ENCODE measurements around the gene LSM2. TPM values are rescaled to one million over a fixed set of nuclear protein-coding genes. Genes with fewer than 3 reads are reported as not detected.

The LSM2 gene
- total RNA-seq, 2 experiments from 2014 or later: 78.4 to 82.6 TPM

DNA sequence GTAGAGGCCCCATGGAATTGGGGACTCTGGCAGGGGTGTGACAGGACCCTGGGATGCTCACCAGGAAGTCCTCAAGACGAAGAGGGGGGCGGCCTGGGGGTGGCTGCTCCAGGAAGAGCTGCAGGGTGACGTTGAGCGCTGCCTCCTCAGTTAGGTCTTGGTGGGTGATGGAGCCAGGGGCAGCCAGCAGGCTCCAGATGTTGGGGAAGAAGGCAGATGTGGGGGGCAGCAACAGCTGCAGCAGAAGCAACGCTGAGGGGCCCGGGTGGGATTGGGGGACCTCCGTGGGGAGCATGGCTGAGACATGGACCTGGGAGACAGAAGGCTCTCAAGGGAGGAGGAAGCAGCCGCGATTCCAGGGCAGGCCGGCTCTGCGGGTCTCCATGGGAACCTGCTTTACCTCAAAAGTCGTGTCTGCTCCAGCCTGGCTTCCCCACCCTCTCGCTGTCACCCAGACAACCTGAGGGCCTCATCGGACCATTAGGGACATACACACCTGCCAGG is 30.2 kb downstream of the LSM2 start:
- intact Hi-C loops (cut with micrococcal nuclease; ENCODE audit: unreplicated experiment): no loop called here
- Histone ChIP-seq H3K79me2 (ENCODE audit: insufficient read depth, low read depth, low read length) (no peaks in the 10 kb centered on the region), H2AFZ (ENCODE audit: low read length) (no peak overlapping the region), H3K9me2 (ENCODE audit: insufficient read depth, low read length) (no peaks in the 10 kb centered on the region), H4K20me1 (ENCODE audit: insufficient read depth, low read length) (no peaks in the 10 kb centered on the region; the same call in 1 of the 2 replicates), H3K4me1 (ENCODE audit: insufficient read depth, low read length, poor library complexity, severe bottlenecking) (no peaks in the 10 kb centered on the region), H3K4me2 (ENCODE audit: low read length) (no peak overlapping the region), H3K9me3 (ENCODE audit: low read length) (no peaks in the 10 kb centered on the region), H3K36me3 (ENCODE audit: insufficient read depth, low read length) (peaks cover 40% of the 10 kb centered on the region), H3K27ac (ENCODE audit: low read depth, low read length, poor library complexity, severe bottlenecking) (no peak overlapping the region), H3K4me3 (ENCODE audit: low read depth, low read length, poor library complexity, severe bottlenecking) (no peak overlapping the region)
- DNase-seq (ENCODE audit: low spot score): no peak
- ChIA-PET POLR2A (no interaction called here), CTCF (ENCODE audit: unreplicated experiment) (no interaction called here)
- TF ChIP-seq, protein P1, sequence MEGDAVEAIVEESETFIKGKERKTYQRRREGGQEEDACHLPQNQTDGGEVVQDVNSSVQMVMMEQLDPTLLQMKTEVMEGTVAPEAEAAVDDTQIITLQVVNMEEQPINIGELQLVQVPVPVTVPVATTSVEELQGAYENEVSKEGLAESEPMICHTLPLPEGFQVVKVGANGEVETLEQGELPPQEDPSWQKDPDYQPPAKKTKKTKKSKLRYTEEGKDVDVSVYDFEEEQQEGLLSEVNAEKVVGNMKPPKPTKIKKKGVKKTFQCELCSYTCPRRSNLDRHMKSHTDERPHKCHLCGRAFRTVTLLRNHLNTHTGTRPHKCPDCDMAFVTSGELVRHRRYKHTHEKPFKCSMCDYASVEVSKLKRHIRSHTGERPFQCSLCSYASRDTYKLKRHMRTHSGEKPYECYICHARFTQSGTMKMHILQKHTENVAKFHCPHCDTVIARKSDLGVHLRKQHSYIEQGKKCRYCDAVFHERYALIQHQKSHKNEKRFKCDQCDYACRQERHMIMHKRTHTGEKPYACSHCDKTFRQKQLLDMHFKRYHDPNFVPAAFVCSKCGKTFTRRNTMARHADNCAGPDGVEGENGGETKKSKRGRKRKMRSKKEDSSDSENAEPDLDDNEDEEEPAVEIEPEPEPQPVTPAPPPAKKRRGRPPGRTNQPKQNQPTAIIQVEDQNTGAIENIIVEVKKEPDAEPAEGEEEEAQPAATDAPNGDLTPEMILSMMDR (conservative IDR thresholded peaks at IDR 0.05; ENCODE audit: low read length): no peak
- no peak for TF ChIP-seq EZH2phosphoT487 (IDR thresholded peaks at IDR 0.05; ENCODE audit: borderline replicate concordance, low read depth, low read length)
- BruUV-seq (replicated peaks): no TSS peak

DNA sequence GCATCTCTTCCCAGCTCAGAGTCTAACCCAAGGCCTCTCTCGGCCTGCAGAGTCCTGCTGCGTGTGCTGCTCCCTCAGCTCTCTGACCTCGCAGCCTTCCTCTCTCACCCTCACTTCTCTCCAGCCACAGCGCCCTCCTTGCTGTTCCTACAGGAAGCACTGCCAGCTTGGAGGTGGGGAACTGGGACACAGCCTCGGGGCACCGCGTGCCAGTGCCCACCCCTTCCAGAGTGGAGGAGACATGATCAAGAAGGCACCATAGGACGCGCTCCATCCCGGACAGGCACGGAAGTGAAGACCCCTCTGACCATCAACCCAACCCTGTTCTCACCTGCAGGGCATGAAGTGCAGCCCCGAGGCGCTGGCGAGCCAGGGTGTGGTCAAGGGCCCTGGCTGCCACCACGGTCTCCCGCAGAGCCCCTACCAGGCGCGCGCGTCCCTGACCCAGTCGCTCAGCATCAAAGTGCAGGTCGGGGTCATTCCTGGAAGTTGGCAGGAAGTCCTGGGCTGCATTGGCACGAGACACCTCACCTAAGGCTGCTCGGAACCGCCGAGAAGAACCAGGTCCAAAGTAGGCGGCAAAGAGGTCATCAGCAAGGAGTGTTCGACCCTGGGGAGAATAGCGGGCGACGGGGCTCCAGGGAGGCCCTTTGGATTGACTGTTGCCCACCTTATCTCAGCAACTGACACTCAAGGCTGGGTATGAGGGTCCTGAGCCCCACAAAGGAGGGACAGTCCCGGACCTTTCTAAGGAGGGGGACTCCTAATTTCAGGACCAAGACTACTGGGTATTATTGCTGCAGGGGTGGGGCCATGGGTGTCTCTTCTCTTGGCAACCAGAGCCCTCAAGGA is 30.9 kb downstream of the LSM2 start:
- Histone ChIP-seq H3K4me1 (ENCODE audit: insufficient read depth, low read length, poor library complexity, severe bottlenecking) (no peaks in the 10 kb centered on the region), H3K4me3 (ENCODE audit: low read depth, low read length, poor library complexity, severe bottlenecking) (no peak overlapping the region), H3K36me3 (ENCODE audit: insufficient read depth, low read length) (peaks cover 33% of the 10 kb centered on the region), H2AFZ (ENCODE audit: low read length) (no peak overlapping the region), H3K4me2 (ENCODE audit: low read length) (no peak overlapping the region), H3K9me3 (ENCODE audit: low read length) (no peaks in the 10 kb centered on the region), H3K27ac (ENCODE audit: low read depth, low read length, poor library complexity, severe bottlenecking) (no peak overlapping the region), H3K79me2 (ENCODE audit: insufficient read depth, low read depth, low read length) (no peaks in the 10 kb centered on the region), H4K20me1 (ENCODE audit: insufficient read depth, low read length) (no peaks in the 10 kb centered on the region; the same call in 1 of the 2 replicates), H3K9me2 (ENCODE audit: insufficient read depth, low read length) (no peaks in the 10 kb centered on the region)
- POLR2A ChIA-PET: no interaction called here
- intact Hi-C loops (cut with micrococcal nuclease; ENCODE audit: unreplicated experiment): no loop called here
- no peak for DNase-seq (ENCODE audit: low spot score)
- BruUV-seq (replicated peaks): no TSS peak
- TF ChIP-seq, protein P1 (conservative IDR thresholded peaks at IDR 0.05; ENCODE audit: low read length): no peak
- TF ChIP-seq EZH2phosphoT487 (IDR thresholded peaks at IDR 0.05; ENCODE audit: borderline replicate concordance, low read depth, low read length): no peak
- CTCF ChIA-PET (ENCODE audit: unreplicated experiment): no interaction called here

DNA sequence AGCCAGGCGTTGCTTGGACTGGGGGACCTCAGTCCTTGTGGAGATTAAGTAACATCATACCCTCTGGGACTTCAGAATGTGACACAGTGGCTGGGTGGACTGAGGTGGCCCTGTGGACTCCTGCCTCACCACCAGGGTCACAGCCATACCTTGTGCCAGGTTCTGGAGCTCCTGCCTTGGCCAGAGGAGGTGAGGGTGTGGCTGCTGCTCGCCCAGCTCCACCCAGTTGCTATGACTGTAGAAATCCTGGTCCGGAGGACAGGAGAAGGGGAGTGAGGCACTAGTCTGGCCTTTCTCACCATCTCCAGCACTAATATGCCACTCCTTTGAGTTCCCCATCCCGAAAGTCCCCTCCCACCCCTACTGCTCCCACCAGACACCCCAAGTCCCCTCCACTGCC is 31.6 kb downstream of the LSM2 start:
- H3K27ac ChIP-seq (ENCODE audit: low read depth, low read length, poor library complexity, severe bottlenecking): no peak overlapping the region
- ChIA-PET POLR2A (interaction anchor here (0.6 to 0.8 kb wide), 2 partner anchors 36 to 93 kb away, joined by 3 read pairs; no protein-coding TSS in a partner anchor), CTCF (ENCODE audit: unreplicated experiment) (no interaction called here)
- H3K79me2 ChIP-seq (ENCODE audit: insufficient read depth, low read depth, low read length): no peaks in the 10 kb centered on the region
- BruUV-seq (replicated peaks): no TSS peak
- no peak for DNase-seq (ENCODE audit: low spot score)
- no peaks in the 10 kb centered on the region for H3K4me1 ChIP-seq (ENCODE audit: insufficient read depth, low read length, poor library complexity, severe bottlenecking)
- TF ChIP-seq EZH2phosphoT487 (IDR thresholded peaks at IDR 0.05; ENCODE audit: borderline replicate concordance, low read depth, low read length): no peak
- TF ChIP-seq, protein P1 (conservative IDR thresholded peaks at IDR 0.05; ENCODE audit: low read length): no peak
- no peaks in the 10 kb centered on the region; the same call in 1 of the 2 replicates for H4K20me1 ChIP-seq (ENCODE audit: insufficient read depth, low read length)
- no peaks in the 10 kb centered on the region for H3K9me3 ChIP-seq (ENCODE audit: low read length)
- no peak overlapping the region for H3K4me3 ChIP-seq (ENCODE audit: low read depth, low read length, poor library complexity, severe bottlenecking)
- H3K4me2 ChIP-seq (ENCODE audit: low read length): no peak overlapping the region
- H3K9me2 ChIP-seq (ENCODE audit: insufficient read depth, low read length): no peaks in the 10 kb centered on the region
- intact Hi-C loops (cut with micrococcal nuclease; ENCODE audit: unreplicated experiment): no loop called here
- H2AFZ ChIP-seq (ENCODE audit: low read length): no peak overlapping the region
- peaks cover 26% of the 10 kb centered on the region for H3K36me3 ChIP-seq (ENCODE audit: insufficient read depth, low read length)
